SK-N-SH (cell line): ENCODE measurements around the gene PPIP5K2.

ENCODE experiments used
- POLR2AphosphoS5 ChIP-seq: IDR thresholded peaks from 2 replicates; pipeline ENCODE4 v1.6.1; 2012; ENCODE audit warnings: low read depth, low read length
- RAD21 ChIP-seq: IDR thresholded peaks from 2 replicates; pipeline ENCODE4 v1.6.1; 2012; ENCODE audit warnings: mild to moderate bottlenecking, low read length
- RCOR1 ChIP-seq: fragments of 150-350 bp; IDR thresholded peaks from 2 replicates; pipeline ENCODE4 v1.6.1; 2017; ENCODE audit warnings: antibody characterized with exemption, low read length
- SMC3 ChIP-seq: IDR thresholded peaks from 2 replicates; pipeline ENCODE4 v1.6.1; 2012; ENCODE audit warnings: low read depth, low read length, improper control_type of control experiment
- TF ChIP-seq, protein P1 (sequence below): fragments of 200-600 bp; sonication (generic); IDR thresholded peaks from 2 replicates; pipeline ENCODE4 v1.6.1; 2017; ENCODE audit warnings: antibody characterized with exemption, mild to moderate bottlenecking, moderate library complexity
- TF ChIP-seq, protein P2 (sequence below): IDR thresholded peaks from 2 replicates; pipeline ENCODE4 v1.4.0; 2012; ENCODE audit warnings: low read depth

DNA sequence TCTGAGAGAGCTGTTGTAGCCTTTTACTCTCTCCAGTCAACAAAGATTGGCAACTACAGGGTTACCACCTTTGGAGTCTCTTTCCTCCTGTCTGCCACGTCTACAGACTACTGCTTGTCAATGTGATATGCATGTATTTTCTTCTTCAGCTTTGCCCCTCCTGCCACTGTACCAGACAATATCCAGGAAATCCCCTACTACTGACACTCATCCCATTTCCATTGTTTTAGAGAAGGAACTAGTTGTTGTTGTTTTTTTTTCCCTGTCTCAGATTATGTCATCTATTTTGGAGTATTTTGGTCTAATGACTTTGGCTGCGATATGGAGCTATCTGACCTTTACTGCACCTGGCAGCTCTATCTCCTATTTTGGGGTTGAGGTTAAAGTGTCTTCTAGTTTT is 88.4 kb downstream of the PPIP5K2 start:
- TF ChIP-seq, protein P1, sequence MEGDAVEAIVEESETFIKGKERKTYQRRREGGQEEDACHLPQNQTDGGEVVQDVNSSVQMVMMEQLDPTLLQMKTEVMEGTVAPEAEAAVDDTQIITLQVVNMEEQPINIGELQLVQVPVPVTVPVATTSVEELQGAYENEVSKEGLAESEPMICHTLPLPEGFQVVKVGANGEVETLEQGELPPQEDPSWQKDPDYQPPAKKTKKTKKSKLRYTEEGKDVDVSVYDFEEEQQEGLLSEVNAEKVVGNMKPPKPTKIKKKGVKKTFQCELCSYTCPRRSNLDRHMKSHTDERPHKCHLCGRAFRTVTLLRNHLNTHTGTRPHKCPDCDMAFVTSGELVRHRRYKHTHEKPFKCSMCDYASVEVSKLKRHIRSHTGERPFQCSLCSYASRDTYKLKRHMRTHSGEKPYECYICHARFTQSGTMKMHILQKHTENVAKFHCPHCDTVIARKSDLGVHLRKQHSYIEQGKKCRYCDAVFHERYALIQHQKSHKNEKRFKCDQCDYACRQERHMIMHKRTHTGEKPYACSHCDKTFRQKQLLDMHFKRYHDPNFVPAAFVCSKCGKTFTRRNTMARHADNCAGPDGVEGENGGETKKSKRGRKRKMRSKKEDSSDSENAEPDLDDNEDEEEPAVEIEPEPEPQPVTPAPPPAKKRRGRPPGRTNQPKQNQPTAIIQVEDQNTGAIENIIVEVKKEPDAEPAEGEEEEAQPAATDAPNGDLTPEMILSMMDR: no peak
- no peak for TF ChIP-seq RCOR1
- no peak for TF ChIP-seq SMC3
- no peak for TF ChIP-seq POLR2AphosphoS5
- TF ChIP-seq RAD21: no peak
- TF ChIP-seq, protein P2, sequence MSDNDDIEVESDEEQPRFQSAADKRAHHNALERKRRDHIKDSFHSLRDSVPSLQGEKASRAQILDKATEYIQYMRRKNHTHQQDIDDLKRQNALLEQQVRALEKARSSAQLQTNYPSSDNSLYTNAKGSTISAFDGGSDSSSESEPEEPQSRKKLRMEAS: no peak
